RWPE2 (cell line): ENCODE results near the gene INAFM2.
A peak's percentile ranks its signal among the peaks of the same experiment; 100 is the strongest.

Source experiments
- ATAC-seq: fragments of 200-7000 bp; cut with Tn5 transposase; 3 replicates; pipeline ENCODE4 v1.9.1; 2021; ENCODE audit warnings: low read depth
- DNase-seq: peaks from one replicate; pipeline ENCODE4 v3.0.0-alpha.2; 2020; ENCODE audit warnings: low spot score
- H3K27ac ChIP-seq: fragments of 450-650 bp; 2 replicates; pipeline ENCODE4 v1.5.1; 2017; ENCODE audit warnings: mild to moderate bottlenecking; ENCODE audit not compliant: poor library complexity, severe bottlenecking
- H3K27me3 ChIP-seq: fragments of 250-450 bp; sonication (Bioruptor Pico); 2 replicates; pipeline ENCODE4 v1.5.1; 2021; ENCODE audit warnings: mild to moderate bottlenecking, moderate library complexity; ENCODE audit not compliant: insufficient read depth, poor library complexity, severe bottlenecking
- H3K36me3 ChIP-seq: fragments of 250-450 bp; sonication (Bioruptor Pico); 2 replicates; pipeline ENCODE4 v1.5.1; 2020; ENCODE audit warnings: low read depth, mild to moderate bottlenecking, moderate library complexity
- H3K4me1 ChIP-seq: fragments of 250-450 bp; sonication (Bioruptor Pico); 2 replicates; pipeline ENCODE4 v1.5.1; 2021; ENCODE audit warnings: mild to moderate bottlenecking, moderate library complexity; ENCODE audit not compliant: insufficient read depth, poor library complexity, severe bottlenecking
- H3K4me3 ChIP-seq: fragments of 250-450 bp; sonication (Bioruptor Pico); 2 replicates; pipeline ENCODE4 v1.5.1; 2021; ENCODE audit warnings: mild to moderate bottlenecking, moderate library complexity; ENCODE audit not compliant: severe bottlenecking
- H3K9me3 ChIP-seq: fragments of 250-450 bp; sonication (Bioruptor Pico); 2 replicates; pipeline ENCODE4 v1.5.1; 2021; ENCODE audit warnings: mild to moderate bottlenecking, moderate library complexity; ENCODE audit not compliant: severe bottlenecking
- CTCF ChIP-seq: fragments of 450-650 bp; IDR thresholded peaks from one replicate; pipeline ENCODE4 v1.5.1; 2017; ENCODE audit warnings: mild to moderate bottlenecking, moderate library complexity; ENCODE audit not compliant: poor library complexity, severe bottlenecking

Gene INAFM2

GRCh38 chr15:40342416-40343320 is 19.2 kb downstream of the INAFM2 start:
- Histone ChIP-seq H3K27ac (peak overlapping the region; percentile 97), H3K4me1 (peaks cover 59% of the 10 kb centered on the region), H3K9me3 (no peaks in the 10 kb centered on the region), H3K36me3 (peaks cover 16% of the 10 kb centered on the region), H3K27me3 (no peaks in the 10 kb centered on the region), H3K4me3 (no peak overlapping the region)
- TF ChIP-seq CTCF: no peak
- DNase-seq (no peak), ATAC-seq (peak; percentile 23)

GRCh38 chr15:40343512-40343911 is 20.0 kb downstream of the INAFM2 start:
- DNase-seq: peak; percentile 95

GRCh38 chr15:40344217-40344616 is 20.7 kb downstream of the INAFM2 start:
- peaks cover 45% of the 10 kb centered on the region for H3K4me1 ChIP-seq
- H3K36me3 ChIP-seq: peaks cover under 1% of the 10 kb centered on the region; the same call in 1 of the 2 replicates
- no peaks in the 10 kb centered on the region for H3K27me3 ChIP-seq
- TF ChIP-seq CTCF: no peak
- no peak overlapping the region for H3K4me3 ChIP-seq
- no peaks in the 10 kb centered on the region for H3K9me3 ChIP-seq
- no peak for DNase-seq
- peak overlapping the region; percentile 97 for H3K27ac ChIP-seq
- no peak for ATAC-seq

More at GRCh38 chr15:40343512-40343911, 20.0 kb downstream of the INAFM2 start:
- Histone ChIP-seq H3K27me3 (no peaks in the 10 kb centered on the region), H3K4me3 (no peak overlapping the region), H3K27ac (peak overlapping the region; percentile 97), H3K36me3 (peaks cover 7% of the 10 kb centered on the region), H3K9me3 (no peaks in the 10 kb centered on the region), H3K4me1 (peaks cover 52% of the 10 kb centered on the region)
- peak; percentile 61 for ATAC-seq
- no peak for TF ChIP-seq CTCF

GRCh38 chr15:40344631-40345120 is 21.2 kb downstream of the INAFM2 start:
- TF ChIP-seq CTCF: peak; percentile 99
- H3K4me3 ChIP-seq: no peak overlapping the region
- peaks cover 41% of the 10 kb centered on the region for H3K4me1 ChIP-seq
- ATAC-seq (no peak), DNase-seq (peak; percentile 77)
- H3K36me3 ChIP-seq: no peaks in the 10 kb centered on the region
- no peaks in the 10 kb centered on the region for H3K9me3 ChIP-seq
- H3K27me3 ChIP-seq: no peaks in the 10 kb centered on the region
- peak overlapping the region; percentile 97 for H3K27ac ChIP-seq
